Measurements from ENCODE around the gene RBP2.

DNA sequence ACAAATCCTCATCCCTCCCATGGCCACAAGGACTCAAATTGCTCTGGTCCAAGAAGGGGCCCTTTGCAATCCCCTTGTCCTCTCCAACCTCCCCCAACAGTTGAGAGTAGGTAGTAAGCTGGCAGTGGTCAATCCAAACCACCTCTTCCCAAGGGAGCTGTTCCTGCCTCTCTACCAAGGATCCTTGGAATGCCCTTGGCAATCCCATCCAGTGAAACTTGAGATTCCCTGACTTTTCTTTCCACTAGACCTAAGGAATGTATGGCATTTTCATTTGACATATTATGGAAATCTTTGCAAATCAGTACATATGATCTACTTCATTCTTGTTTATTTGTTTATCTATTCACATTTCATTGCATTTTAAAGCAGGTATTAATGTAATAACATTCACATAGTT is 4.8 kb upstream of the RBP2 start:
- TF ChIP-seq, protein P1, sequence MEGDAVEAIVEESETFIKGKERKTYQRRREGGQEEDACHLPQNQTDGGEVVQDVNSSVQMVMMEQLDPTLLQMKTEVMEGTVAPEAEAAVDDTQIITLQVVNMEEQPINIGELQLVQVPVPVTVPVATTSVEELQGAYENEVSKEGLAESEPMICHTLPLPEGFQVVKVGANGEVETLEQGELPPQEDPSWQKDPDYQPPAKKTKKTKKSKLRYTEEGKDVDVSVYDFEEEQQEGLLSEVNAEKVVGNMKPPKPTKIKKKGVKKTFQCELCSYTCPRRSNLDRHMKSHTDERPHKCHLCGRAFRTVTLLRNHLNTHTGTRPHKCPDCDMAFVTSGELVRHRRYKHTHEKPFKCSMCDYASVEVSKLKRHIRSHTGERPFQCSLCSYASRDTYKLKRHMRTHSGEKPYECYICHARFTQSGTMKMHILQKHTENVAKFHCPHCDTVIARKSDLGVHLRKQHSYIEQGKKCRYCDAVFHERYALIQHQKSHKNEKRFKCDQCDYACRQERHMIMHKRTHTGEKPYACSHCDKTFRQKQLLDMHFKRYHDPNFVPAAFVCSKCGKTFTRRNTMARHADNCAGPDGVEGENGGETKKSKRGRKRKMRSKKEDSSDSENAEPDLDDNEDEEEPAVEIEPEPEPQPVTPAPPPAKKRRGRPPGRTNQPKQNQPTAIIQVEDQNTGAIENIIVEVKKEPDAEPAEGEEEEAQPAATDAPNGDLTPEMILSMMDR (IDR thresholded peaks at IDR 0.05 in 4 of 5, conservative IDR thresholded peaks at IDR 0.05 in 1 of 5): no peak
- no peak for TF ChIP-seq POLR2A (IDR thresholded peaks at IDR 0.05)

All from gastrocnemius medialis (tissue), 4 donors.